ENCODE measurements around the gene TUBAL3. TPM values are rescaled to one million over a fixed set of nuclear protein-coding genes. Genes with fewer than 3 reads are reported as not detected.

The TUBAL3 gene
- total RNA-seq, 1 experiment from 2014 or later: not detected

GRCh38 chr10:5364890-5365338, 39.7 kb downstream of the TUBAL3 start, which contains the start of gene UCN3:
TSS of gene UCN3 (plus strand) at chr10:5364966. CDS start at chr10:5373721, 8,755 bp downstream.
- peaks cover 1 to 4% (median 2%) of the 10 kb centered on the region in 3 experiments; a peak in 4 of 7 replicates for H3K36me3 Mint-ChIP-seq (ENCODE audit: insufficient read depth in 1 of 3, low read depth in 3 of 3)
- no peak within 1 kb of the TSS for H3K23ac ChIP-seq (ENCODE audit: insufficient read length, low read depth, low read length)
- 0 out of 4 replicates have a peak, but pooled peaks cover 0 to 2% of the 10 kb centered on the region in 2 experiments for H3K4me1 Mint-ChIP-seq
- no peaks in the 10 kb centered on the region for H3K23me2 ChIP-seq (ENCODE audit: insufficient read length, low read depth, low read length, poor library complexity, severe bottlenecking)
- H4K5ac ChIP-seq (ENCODE audit: insufficient read length, low read depth, low read length): no peak within 1 kb of the TSS
- no peak within 1 kb of the TSS for H3K27ac ChIP-seq (ENCODE audit: insufficient read length, low read depth, low read length)
- H3K27me3 ChIP-seq (ENCODE audit: insufficient read depth, low read length): no peaks in the 10 kb centered on the region
- H2AFZ ChIP-seq (ENCODE audit: low read length): no peak within 1 kb of the TSS
- H3K79me2 ChIP-seq (ENCODE audit: insufficient read depth, low read length): no peaks in the 10 kb centered on the region
- H3K18ac ChIP-seq (ENCODE audit: insufficient read length, low read depth, low read length): no peak within 1 kb of the TSS
- DNase-seq: no peak
- no peak within 1 kb of the TSS for H3K27ac Mint-ChIP-seq
- H3K14ac ChIP-seq (ENCODE audit: insufficient read depth, low read length): no peak within 1 kb of the TSS
- H3K79me1 ChIP-seq (ENCODE audit: insufficient read depth, low read depth, low read length, poor library complexity, severe bottlenecking): no peaks in the 10 kb centered on the region
- no peak within 1 kb of the TSS for H3T11ph ChIP-seq (ENCODE audit: low read length)
- no CpG with 5 or more reads among the region's 21 CpGs for WGBS (ENCODE audit: extremely low coverage, insufficient read length, low lambda C conversion rate)
- no peak within 1 kb of the TSS for H2BK12ac ChIP-seq (ENCODE audit: insufficient read length, low read depth, low read length)
- peaks cover 7 to 49% of the 10 kb centered on the region in 2 experiments for H3K9me3 Mint-ChIP-seq
- no peak within 1 kb of the TSS for H3K4me2 ChIP-seq (ENCODE audit: insufficient read depth, insufficient read length, low read length)
- H3K4me3 Mint-ChIP-seq: no peak within 1 kb of the TSS
- no peaks in the 10 kb centered on the region for H3K9me3 ChIP-seq (ENCODE audit: control insufficient read depth, low read depth, low read length)
- H4K20me1 ChIP-seq (ENCODE audit: control insufficient read depth, insufficient read depth, insufficient read length): no peaks in the 10 kb centered on the region
- H2BK15ac ChIP-seq (ENCODE audit: low read depth, low read length): no peak within 1 kb of the TSS
- no peak within 1 kb of the TSS for H2BK120ac ChIP-seq (ENCODE audit: low read depth, low read length, poor library complexity, severe bottlenecking)
- H4K91ac ChIP-seq (ENCODE audit: insufficient read length, low read depth, low read length): no peak within 1 kb of the TSS
- no peak within 1 kb of the TSS for H2AK5ac ChIP-seq (ENCODE audit: insufficient read length, low read length)
- H4K8ac ChIP-seq (replicated peaks; ENCODE audit: insufficient read length, low read depth, low read length): no peak within 1 kb of the TSS
- H3K4ac ChIP-seq (ENCODE audit: low read depth, low read length): no peak within 1 kb of the TSS
- H3K56ac ChIP-seq (ENCODE audit: insufficient read length, low read depth, low read length): no peak within 1 kb of the TSS
- H3K27me3 Mint-ChIP-seq (ENCODE audit: low read depth): peaks cover 4% of the 10 kb centered on the region
- no peak for TF ChIP-seq CTCF (conservative IDR thresholded peaks at IDR 0.05)
- H3K9ac ChIP-seq (ENCODE audit: extremely low read depth, insufficient read length, low read length): no peak within 1 kb of the TSS
- no peak within 1 kb of the TSS for H2BK5ac ChIP-seq (ENCODE audit: insufficient read length, low read length)
- H3K4me1 ChIP-seq (ENCODE audit: insufficient read depth, low read length): no peaks in the 10 kb centered on the region
- no peak within 1 kb of the TSS for H2BK20ac ChIP-seq (ENCODE audit: low read depth, low read length, poor library complexity, severe bottlenecking)
